GM19395 (cell line): ENCODE results near the gene ITGA4.

ENCODE experiments used
- ATAC-seq: cut with Tn5 transposase; IDR thresholded peaks from one replicate; pipeline ENCODE4 v1.9.1; 2021; ENCODE audit warnings: mild to moderate bottlenecking, moderate library complexity; ENCODE audit not compliant: unreplicated experiment

ITGA4 gene

GRCh38 chr2:181457741-181458425 lies 697 bp downstream of the ITGA4 start:
- ATAC-seq = peak; percentile 24

GRCh38 chr2:181458871-181459270 lies 1.7 kb downstream of the ITGA4 start:
- no peak for ATAC-seq

GRCh38 chr2:181459621-181460021 lies 2.4 kb downstream of the ITGA4 start:
- ATAC-seq = no peak

GRCh38 chr2:181461056-181461997 lies 4.1 kb downstream of the ITGA4 start:
- ATAC-seq = no peak

- peak; percentile 40 for ATAC-seq
These were observed 4.8 kb downstream of the ITGA4 start for GRCh38 chr2:181462033-181462432.

GRCh38 chr2:181463588-181463987 lies 6.4 kb downstream of the ITGA4 start:
- ATAC-seq = no peak

- ATAC-seq = no peak
These were observed 7.8 kb downstream of the ITGA4 start for GRCh38 chr2:181464966-181465365.

GRCh38 chr2:181465676-181466375 lies 8.6 kb downstream of the ITGA4 start:
- ATAC-seq = no peak

- peak; percentile 37 for ATAC-seq
These were observed 9.7 kb downstream of the ITGA4 start for GRCh38 chr2:181466661-181467576.

GRCh38 chr2:181467966-181468707 lies 11.0 kb downstream of the ITGA4 start:
- no peak for ATAC-seq

- ATAC-seq = no peak
These were observed 11.6 kb downstream of the ITGA4 start for GRCh38 chr2:181468811-181469210.

- ATAC-seq = no peak
These were observed 14.0 kb downstream of the ITGA4 start for GRCh38 chr2:181471226-181471625.

GRCh38 chr2:181471783-181472182 lies 14.6 kb downstream of the ITGA4 start:
- no peak for ATAC-seq

- no peak for ATAC-seq
These were observed 15.8 kb downstream of the ITGA4 start for GRCh38 chr2:181472990-181473389.

GRCh38 chr2:181474222-181474881 lies 17.2 kb downstream of the ITGA4 start:
- ATAC-seq = no peak

GRCh38 chr2:181483211-181483610 lies 26.0 kb downstream of the ITGA4 start:
- ATAC-seq = no peak

- ATAC-seq = no peak
These were observed 26.7 kb downstream of the ITGA4 start for GRCh38 chr2:181483876-181484275.

- ATAC-seq = no peak
These were observed 27.9 kb downstream of the ITGA4 start for GRCh38 chr2:181484851-181485637.

GRCh38 chr2:181485638-181485946 lies 28.4 kb downstream of the ITGA4 start:
- no peak for ATAC-seq
